ENCODE measurements around the gene MDP1. TPM values are rescaled to one million over a fixed set of nuclear protein-coding genes. Genes with fewer than 3 reads are reported as not detected.

Gene MDP1
- total RNA-seq, 2 donors from 2014 or later = 2.0 to 18.9 TPM

DNA sequence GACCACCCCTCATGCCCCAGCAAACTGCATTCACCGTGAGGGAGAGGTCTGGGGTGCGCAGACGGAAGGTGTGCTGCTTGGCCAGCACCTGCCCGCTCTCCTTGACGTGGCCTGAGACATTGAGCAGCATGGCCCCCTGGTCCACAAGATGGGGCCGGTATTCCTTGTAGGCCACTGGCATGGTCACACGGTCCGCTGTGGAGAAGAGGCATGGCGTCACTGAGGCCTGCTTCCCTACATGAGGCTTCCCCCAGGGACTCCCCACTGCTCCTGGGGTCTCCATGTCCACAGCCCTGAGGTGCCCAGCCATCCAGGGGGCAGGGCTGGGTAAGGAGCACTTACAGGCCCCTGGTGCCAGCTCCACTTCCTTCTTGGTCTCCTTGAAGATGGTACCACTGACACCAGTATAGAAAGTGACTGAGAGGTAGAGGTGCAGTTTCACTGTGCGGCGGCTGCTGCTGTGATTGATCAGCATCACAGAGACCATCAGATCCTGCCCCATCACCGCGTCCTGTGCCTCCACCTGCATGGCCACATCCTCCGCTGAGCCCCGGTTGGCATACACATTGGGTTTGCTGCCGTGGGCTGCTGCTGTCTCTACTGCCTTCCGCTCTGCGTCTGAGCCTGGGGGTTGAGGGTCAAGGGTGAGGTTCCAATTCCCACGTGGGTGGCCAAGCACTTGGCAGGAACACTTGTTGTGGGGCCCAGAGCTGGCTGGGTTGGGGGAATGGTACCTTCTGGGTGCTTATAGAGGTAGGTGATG is 38.9 kb upstream of the MDP1 start:
- Histone ChIP-seq H3K36me3 (replicated peaks in 1 of 2; ENCODE audit: insufficient read depth in 1 of 2, low read depth in 2 of 2) (peaks cover 0 to 2% of the 10 kb centered on the region in 2 donors), H3K27me3 (no peaks in the 10 kb centered on the region), H3K9me3 (no peaks in the 10 kb centered on the region), H3K4me3 (no peak overlapping the region), H3K4me1 (peaks cover 9% of the 10 kb centered on the region), H3K27ac (no peak overlapping the region)
- 91 to 93% methylated on average over 7 to 19 of the region's 19 CpGs for WGBS, 2 donors
- DNase-seq = no peak
- no peak for ATAC-seq
- TF ChIP-seq, protein P1, sequence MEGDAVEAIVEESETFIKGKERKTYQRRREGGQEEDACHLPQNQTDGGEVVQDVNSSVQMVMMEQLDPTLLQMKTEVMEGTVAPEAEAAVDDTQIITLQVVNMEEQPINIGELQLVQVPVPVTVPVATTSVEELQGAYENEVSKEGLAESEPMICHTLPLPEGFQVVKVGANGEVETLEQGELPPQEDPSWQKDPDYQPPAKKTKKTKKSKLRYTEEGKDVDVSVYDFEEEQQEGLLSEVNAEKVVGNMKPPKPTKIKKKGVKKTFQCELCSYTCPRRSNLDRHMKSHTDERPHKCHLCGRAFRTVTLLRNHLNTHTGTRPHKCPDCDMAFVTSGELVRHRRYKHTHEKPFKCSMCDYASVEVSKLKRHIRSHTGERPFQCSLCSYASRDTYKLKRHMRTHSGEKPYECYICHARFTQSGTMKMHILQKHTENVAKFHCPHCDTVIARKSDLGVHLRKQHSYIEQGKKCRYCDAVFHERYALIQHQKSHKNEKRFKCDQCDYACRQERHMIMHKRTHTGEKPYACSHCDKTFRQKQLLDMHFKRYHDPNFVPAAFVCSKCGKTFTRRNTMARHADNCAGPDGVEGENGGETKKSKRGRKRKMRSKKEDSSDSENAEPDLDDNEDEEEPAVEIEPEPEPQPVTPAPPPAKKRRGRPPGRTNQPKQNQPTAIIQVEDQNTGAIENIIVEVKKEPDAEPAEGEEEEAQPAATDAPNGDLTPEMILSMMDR (IDR thresholded peaks at IDR 0.05) = no peak
- TF ChIP-seq POLR2A (IDR thresholded peaks at IDR 0.05) = no peak
- intact Hi-C loops (cut with DNase I) = loop anchor here (5.0 kb wide), 1 partner anchor 32 kb away; no protein-coding TSS in a partner anchor

DNA sequence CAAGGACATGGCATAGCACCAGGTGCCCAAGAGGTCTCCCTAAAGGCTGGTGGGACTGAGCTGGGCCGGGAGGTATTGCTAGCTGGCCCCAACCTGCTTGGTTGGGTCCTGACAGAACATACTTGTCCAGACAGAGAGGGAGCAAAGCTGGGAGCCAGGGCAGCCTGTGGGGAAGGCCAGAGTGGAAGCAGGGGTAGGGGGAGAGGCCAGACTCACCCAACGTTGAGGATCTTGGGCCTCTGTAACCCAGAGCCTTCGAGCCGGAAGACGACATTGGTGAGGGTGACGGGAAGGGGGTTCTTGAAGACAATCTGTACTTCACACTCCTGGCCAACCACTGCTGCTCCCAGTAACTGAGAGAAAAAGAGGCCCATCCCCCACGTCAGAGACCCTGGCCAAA is 38.1 kb upstream of the MDP1 start:
- 79% methylated on average over 7 of the region's 7 CpGs for WGBS, 2 donors
- intact Hi-C loops (cut with DNase I) = loop anchor here (5.0 kb wide), 1 partner anchor 33 kb away; no protein-coding TSS in a partner anchor
- Histone ChIP-seq H3K27ac (no peak overlapping the region), H3K4me1 (no peaks in the 10 kb centered on the region), H3K9me3 (no peaks in the 10 kb centered on the region), H3K27me3 (no peaks in the 10 kb centered on the region), H3K36me3 (replicated peaks in 1 of 2; ENCODE audit: insufficient read depth in 1 of 2, low read depth in 2 of 2) (peaks cover 0 to 2% of the 10 kb centered on the region in 2 donors), H3K4me3 (no peak overlapping the region)
- ATAC-seq (no peak), DNase-seq (no peak)
- no peak for TF ChIP-seq POLR2A (IDR thresholded peaks at IDR 0.05)

GRCh38 chr14:24252289-24253124 is 36.6 kb upstream of the MDP1 start:
- no peak for ATAC-seq
- intact Hi-C loops (cut with DNase I) = loop anchor here (5.0 kb wide), 1 partner anchor 35 kb away; no protein-coding TSS in a partner anchor
- Histone ChIP-seq H3K4me1 (no peaks in the 10 kb centered on the region), H3K9me3 (no peaks in the 10 kb centered on the region), H3K27me3 (no peaks in the 10 kb centered on the region), H3K36me3 (replicated peaks in 1 of 2; ENCODE audit: insufficient read depth in 1 of 2, low read depth in 2 of 2) (peaks cover 0 to 2% of the 10 kb centered on the region in 2 donors), H3K4me3 (no peak overlapping the region), H3K27ac (no peak overlapping the region)
- 80 to 81% methylated on average over 8 to 11 of the region's 11 CpGs for WGBS, 2 donors
- TF ChIP-seq, protein P1 (IDR thresholded peaks at IDR 0.05) = no peak
- DNase-seq = no peak

GRCh38 chr14:24251880-24252288 is 36.0 kb upstream of the MDP1 start:
- no peak for TF ChIP-seq POLR2A (IDR thresholded peaks at IDR 0.05)
- TF ChIP-seq, protein P1 (IDR thresholded peaks at IDR 0.05) = no peak
- 86 to 90% methylated on average over 1 of the region's 1 CpG for WGBS, 2 donors
- intact Hi-C loops (cut with DNase I) = loop anchor here (5.0 kb wide), 1 partner anchor 35 kb away; no protein-coding TSS in a partner anchor
- Histone ChIP-seq H3K4me1 (no peaks in the 10 kb centered on the region), H3K27me3 (no peaks in the 10 kb centered on the region), H3K4me3 (no peak overlapping the region), H3K27ac (no peak overlapping the region), H3K9me3 (no peaks in the 10 kb centered on the region), H3K36me3 (replicated peaks in 1 of 2; ENCODE audit: insufficient read depth in 1 of 2, low read depth in 2 of 2) (peaks cover 0 to 2% of the 10 kb centered on the region in 2 donors)
- ATAC-seq = no peak
- DNase-seq = no peak

DNA sequence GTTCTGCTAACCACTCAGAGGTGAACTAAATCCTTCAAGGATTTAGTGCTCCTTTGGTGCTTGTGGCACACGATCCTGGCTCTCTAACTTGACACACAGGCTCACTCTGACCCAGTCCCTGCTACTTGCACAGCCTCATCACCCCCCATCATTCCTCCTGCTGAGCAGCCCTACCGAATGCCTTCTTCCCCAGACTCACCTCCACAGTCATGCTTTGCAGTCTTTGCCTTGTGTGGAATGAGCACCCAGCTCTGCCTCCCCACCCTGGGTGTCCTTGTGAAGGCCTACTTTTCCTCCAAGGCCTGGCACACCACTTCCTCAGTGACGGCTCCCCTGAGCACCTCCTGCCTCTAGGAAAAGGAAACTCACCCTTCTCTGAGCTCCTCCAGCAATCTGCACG is 34.5 kb upstream of the MDP1 start:
- intact Hi-C loops (cut with DNase I) = loop anchor here (5.0 kb wide), 1 partner anchor 37 kb away; no protein-coding TSS in a partner anchor
- H3K4me3 ChIP-seq = no peak overlapping the region
- no peaks in the 10 kb centered on the region for H3K27me3 ChIP-seq
- H3K9me3 ChIP-seq = no peaks in the 10 kb centered on the region
- DNase-seq (no peak), ATAC-seq (no peak)
- peaks cover 0 to 2% of the 10 kb centered on the region in 2 donors for H3K36me3 ChIP-seq (replicated peaks in 1 of 2; ENCODE audit: insufficient read depth in 1 of 2, low read depth in 2 of 2)
- H3K4me1 ChIP-seq = no peaks in the 10 kb centered on the region
- WGBS, 2 donors = 57% methylated on average over 4 of the region's 4 CpGs
- no peak overlapping the region for H3K27ac ChIP-seq
- no peak for TF ChIP-seq POLR2A (IDR thresholded peaks at IDR 0.05)
- TF ChIP-seq, protein P1 (IDR thresholded peaks at IDR 0.05) = no peak

Measured in body of pancreas (tissue), 4 donors.